ENCODE results near the gene BNIP2.
"Not testable (repeated sequence)": the region's sequence is repeated elsewhere in the genome, so short reads cannot be mapped to it uniquely, and the experiment has no call there.

Gene BNIP2

DNA sequence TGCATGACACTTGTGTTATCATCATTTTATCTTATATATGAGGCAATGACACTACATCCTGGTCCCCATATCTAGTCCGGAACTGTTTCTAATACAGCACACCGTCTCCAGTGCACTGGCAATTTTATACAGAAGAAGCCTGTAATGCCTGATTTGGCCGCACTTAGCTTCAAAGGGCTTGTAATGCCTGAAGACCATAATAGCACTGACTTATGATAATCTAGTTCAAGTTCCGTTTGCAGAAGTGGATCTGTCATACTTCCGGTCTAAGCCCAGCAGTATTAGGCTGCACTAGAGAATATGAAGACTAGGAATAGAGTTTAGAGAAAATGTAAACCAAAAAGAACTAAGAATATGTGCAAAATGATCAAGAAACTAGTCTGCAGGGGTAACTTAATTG is 1.3 kb downstream of the BNIP2 start:
- DNase-seq, result peak; percentile 60

DNA sequence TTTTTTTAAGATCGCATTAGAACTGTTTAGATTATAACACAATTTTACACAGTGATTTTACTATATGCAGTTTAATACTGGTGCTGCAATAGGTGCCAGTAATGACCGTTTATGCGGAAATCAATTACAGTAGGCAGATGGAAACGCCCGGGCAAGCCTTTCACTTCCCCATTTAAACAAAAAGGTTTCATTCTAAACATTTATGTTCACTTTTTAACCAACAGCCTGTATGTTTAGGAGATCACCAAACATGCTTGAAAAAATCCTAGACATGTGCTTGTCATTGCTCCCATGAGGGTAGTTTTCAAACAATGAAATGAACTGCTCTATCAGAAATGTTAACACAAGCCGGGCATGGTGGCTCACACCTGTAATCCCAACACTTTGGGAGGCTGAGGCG is 2.7 kb downstream of the BNIP2 start:
- no peak for DNase-seq

DNA sequence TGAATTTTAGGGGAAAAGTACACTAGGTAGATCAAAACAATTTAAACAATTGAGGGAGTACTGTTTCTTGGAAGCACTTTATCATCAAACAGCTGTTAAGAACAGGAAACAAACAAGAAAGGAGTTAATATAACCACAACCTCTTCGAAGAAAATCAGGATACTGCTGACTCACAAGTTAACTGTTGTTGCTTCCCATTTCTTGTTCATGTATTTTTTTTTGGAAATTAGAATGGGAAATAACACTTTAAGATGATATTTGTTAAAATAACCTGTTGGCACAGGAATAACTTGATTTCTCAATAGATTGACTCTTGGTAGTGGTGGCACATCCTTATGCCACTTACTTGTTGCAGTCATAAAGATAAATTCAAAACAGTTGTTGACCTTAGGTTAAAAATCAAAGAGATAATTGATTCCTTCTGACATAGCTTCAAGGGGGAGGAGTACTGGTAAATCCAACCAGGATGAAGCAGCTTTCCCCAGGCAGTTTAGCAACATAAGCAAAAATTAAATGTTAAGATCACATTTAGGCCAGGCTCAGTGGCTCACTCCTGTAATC is 3.3 kb downstream of the BNIP2 start:
- no peak for DNase-seq

- DNase-seq, result no peak
Observed at GRCh38 chr15:59680870-59681269, 8.2 kb downstream of the BNIP2 start.

GRCh38 chr15:59680346-59680745 is 8.8 kb downstream of the BNIP2 start:
- no peak for DNase-seq

- DNase-seq, result no peak
Observed at GRCh38 chr15:59678620-59679019, 10.5 kb downstream of the BNIP2 start.

DNA sequence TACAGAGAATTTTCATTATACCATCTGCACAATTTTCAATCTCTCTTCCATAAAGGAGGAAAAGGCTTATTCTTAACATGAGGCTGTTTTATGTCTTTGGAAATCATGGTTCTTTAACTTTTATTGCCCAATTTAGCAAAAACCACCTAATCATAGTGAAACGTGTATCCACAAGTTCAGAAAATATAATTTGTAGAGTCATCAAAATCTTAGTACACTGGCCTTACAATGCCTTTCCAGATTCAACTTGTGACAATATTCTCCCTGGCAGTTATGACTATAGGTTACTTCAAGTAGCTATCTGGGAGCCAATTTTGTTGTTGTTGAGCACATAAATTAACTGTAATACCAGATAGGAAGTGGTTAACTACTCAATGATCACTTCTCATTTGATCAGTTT is 10.9 kb downstream of the BNIP2 start:
- no peak for DNase-seq

- DNase-seq, result no peak
Observed at GRCh38 chr15:59676565-59676964, 12.6 kb downstream of the BNIP2 start.

GRCh38 chr15:59674361-59674877 is 14.7 kb downstream of the BNIP2 start:
- no peak for DNase-seq

- no peak for DNase-seq
Observed at GRCh38 chr15:59668556-59668955, 20.6 kb downstream of the BNIP2 start.

DNA sequence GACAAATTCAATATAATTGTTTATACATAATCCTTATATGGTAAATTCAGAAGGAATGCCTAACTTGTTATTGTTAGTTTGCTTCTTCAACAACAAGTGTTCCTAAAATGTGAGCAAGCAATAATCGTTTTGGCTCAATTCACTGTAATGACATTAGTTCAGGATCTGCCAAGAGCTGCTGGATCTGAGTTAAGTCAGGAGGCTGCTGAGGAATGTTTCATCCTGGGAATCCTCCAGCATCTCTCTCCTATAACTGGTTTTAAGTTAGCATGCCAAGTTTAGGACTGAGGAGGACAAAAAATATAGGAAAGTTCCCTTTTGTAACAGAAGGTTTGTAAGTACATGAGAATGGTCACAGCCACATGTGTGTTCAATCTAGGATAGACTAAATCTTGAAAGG is 26.9 kb downstream of the BNIP2 start:
- no peak for DNase-seq

DNA sequence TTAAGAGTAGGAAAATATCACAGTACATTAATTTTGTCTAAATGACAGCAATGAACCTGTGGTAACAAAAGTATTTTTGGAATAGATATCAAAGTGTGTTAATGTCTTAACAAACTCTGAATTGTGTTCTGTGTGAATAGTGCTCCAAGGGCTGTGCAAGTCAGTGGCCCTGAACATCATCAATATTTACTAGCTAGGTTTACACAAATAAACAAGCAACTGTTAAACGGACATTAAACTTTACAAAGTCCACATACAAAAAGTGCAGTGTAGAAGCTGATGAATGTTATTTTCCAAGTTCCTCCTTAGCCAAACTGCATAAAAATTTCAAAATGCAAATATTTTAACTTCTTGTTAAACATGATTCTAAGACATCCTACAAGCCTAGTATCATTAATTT is 29.8 kb downstream of the BNIP2 start:
- DNase-seq, result no peak

GRCh38 chr15:59657635-59658125 is 31.4 kb downstream of the BNIP2 start:
- DNase-seq, result no peak

GRCh38 chr15:59656897-59657634 is 32.1 kb downstream of the BNIP2 start, which contains the start of gene GTF2A2:
GTF2A2 (minus strand) TSS chr15:59657515; CDS start chr15:59652277, 5,238 bp downstream.
- peak; percentile 92 for DNase-seq

GRCh38 chr15:59654046-59654445 is 35.1 kb downstream of the BNIP2 start:
- DNase-seq, result no peak

DNA sequence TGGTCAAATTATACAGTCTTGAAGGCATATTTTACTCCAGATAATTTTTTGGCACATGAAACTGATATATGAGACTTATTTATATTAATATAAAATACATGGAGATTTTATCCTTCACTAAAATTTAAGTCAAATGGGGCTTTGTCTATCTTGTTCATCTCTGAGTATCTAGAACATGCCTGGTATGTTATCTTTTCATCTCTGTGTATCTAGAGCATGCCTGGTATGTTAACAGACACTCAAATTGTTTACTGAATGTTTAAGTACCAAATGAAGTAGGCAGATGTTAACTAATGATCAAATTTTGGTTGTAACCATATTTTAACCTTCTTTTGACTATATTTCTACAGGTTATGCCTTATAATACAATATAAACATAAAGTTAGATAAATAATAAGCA is 39.5 kb downstream of the BNIP2 start:
- DNase-seq, result no peak

- no peak for DNase-seq
Observed at GRCh38 chr15:59647085-59647484, 42.0 kb downstream of the BNIP2 start.

DNA sequence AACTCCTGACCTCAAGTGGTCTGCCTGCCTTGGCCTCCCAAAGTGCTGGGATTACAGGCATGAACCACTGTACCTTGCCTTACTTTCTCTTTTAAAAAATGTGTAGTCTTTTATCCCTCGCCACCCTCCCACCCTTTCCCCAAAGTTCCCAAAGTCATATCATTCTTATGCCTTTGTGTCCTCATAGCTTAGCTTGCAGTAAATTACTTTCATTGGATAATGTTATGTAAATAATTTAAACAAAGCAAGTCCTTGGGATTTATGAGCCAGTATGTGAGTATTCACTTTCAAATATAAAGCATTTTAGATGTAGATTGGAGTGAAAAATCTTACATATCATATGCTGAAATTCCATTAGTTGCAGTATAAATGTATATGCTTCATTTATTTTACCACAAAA is 42.8 kb downstream of the BNIP2 start:
- DNase-seq, result no peak

DNA sequence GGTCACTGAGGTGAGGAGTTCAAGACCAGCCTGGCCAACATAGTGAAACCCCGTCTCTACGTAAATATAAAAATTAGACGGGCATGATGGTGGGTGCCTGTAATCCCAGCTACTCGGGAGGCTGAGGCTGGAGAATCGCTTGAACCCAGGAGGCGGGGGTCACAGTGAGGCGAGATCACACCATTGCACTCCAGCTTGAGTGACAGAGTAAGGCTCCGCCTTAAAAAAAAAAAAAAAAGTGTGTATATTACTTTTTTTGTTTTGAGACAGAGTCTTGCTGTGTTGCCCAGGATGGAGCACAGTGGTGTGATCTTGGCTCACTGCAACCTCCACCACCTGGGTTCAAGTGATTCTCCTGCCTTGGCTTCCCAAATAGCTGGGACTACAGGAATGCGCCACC is 43.3 kb downstream of the BNIP2 start:
- not testable (repeated sequence) for DNase-seq

GRCh38 chr15:59644756-59645155 is 44.4 kb downstream of the BNIP2 start:
- no peak for DNase-seq

GRCh38 chr15:59642351-59642750 is 46.8 kb downstream of the BNIP2 start:
- DNase-seq, result no peak

- DNase-seq, result not testable (repeated sequence)
Observed at GRCh38 chr15:59637507-59637906, 51.6 kb downstream of the BNIP2 start.

GRCh38 chr15:59636184-59636583 is 52.9 kb downstream of the BNIP2 start:
- DNase-seq, result no peak

- DNase-seq, result no peak
Observed at GRCh38 chr15:59632714-59633113, 56.4 kb downstream of the BNIP2 start.

Measured in CD4-positive, alpha-beta T cell treated with Interleukin-10 for 1 hour (primary cell).